Measurements from ENCODE around the gene CA6.
"Not testable (repeated sequence)": the region's sequence is repeated elsewhere in the genome, so short reads cannot be mapped to it uniquely, and the experiment has no call there.

Gene CA6

DNA sequence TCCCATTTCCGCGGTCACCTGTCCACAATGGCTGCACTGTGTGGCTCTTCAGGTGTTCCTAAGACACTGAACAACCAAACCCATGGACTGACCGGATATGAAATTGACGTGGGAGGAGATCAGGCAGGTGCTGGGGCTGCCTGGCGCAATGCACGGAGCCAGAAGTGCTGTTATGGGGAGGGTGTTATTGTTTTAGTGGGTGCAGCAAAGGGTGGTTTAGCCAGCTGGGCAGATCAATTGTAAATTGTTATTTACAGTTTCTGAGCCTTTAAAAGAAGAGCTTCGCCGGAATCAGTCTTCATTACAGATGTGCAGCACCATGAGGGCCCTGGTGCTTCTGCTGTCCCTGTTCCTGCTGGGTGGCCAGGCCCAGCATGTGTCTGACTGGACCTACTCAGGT lies at the start of gene CA6:
Gene CA6 (plus strand): TSS at position 301 of the 400 bp plus-strand sequence. CDS start 19 bp downstream, at position 320.
- DNase-seq: no peak

GRCh38 chr1:8896775-8897174 lies 48.9 kb upstream of the CA6 start:
- DNase-seq: not testable (repeated sequence)

- not testable (repeated sequence) for DNase-seq
Observed at GRCh38 chr1:8897505-8897904, 48.2 kb upstream of the CA6 start.

DNA sequence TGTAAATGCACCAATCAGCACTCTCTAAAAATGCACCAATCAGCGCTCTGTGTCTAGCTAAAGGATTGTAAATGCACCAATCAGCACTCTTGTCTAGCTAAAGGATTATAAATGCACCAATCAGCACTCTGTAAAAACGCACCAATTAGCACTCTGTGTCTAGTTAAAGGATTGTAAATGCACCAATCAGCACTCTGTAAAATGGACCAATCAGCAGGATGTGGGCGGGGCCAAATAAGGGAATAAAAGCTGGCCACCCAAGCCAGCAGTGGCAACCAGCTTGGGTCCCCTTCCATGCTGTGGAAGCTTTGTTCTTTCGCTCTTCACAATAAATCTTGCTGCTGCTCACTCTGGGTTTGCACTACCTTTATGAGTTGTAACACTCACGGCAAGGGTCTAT lies 47.2 kb upstream of the CA6 start:
- not testable (repeated sequence) for DNase-seq

DNA sequence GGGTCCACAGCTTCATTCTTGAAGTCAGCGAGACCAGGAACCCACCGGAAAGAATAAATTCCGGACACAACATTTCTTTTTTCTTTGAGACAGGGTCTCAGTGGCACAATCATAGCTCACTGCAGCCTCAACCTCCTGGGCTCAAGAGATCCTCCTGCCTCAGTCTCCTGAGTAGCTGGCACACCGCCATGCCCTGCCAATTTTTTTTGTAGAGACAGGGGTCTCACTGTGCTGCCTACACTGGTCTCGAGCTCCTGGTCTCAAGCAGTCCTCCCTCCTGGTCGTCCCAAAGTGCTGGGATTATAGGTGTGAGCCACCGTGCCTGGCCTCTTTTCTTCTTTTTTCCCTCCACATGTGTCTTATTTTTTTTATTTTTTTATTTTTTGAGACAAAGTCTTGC lies 46.6 kb upstream of the CA6 start:
- DNase-seq: no peak

- DNase-seq: not testable (repeated sequence)
Observed at GRCh38 chr1:8900684-8901083, 45.0 kb upstream of the CA6 start.

- DNase-seq: no peak
Observed at GRCh38 chr1:8902765-8903164, 42.9 kb upstream of the CA6 start.

DNA sequence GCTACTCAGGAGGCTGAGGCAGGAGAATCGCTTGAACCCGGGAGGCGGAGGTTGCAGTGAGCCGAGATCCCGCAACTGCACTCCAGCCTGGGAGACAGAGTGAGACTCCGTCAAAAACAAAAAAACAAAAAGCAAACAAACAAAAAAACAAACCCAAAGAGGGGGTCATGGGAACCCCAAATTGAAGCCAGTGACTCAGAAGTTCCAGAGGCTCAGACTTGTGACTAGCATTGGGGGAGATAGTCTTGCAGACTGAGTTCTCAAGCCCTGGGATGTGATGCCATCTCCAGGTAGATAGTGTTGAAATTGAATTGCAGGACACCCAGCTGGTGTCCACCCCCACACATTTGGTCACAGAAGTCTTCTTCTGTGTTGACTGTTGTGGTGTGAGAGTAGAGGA lies 42.3 kb upstream of the CA6 start:
- no peak for DNase-seq

DNA sequence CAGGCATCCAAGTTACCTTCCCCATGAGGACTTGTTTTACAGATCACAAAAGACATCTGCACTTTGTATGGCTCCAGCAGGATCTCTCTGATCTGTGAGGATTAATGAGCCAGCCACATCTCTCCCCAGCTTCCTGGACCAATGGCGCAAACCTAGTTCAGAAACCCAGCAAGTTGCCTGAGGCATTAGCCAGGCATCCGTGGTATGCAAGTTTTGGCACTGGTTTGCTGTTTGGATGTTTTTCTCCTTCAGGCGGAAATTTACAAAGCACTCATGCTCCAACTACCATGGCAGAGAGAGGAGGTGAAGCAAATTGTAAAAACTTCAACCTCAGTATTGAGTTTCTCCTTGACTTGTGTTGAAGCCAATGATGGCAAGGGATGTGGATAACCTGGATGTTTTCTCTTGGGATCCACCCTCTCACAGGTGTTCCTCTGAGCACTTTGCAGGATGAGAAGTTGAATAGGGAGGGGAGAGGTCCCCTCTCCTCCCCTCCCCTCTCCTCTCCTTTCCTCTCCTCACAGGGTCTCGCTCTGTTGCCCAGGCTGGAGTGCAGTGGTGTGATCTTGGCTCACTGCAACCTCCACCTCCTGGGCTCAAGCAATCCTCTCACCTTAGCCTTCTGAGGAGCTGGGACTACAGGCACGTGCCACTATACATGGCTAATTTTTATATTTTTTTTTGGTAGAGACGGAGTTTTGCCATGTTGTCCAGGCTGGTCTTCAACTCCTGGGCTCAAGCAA lies 41.6 kb upstream of the CA6 start:
- DNase-seq: no peak

GRCh38 chr1:8905582-8906191 lies 40.0 kb upstream of the CA6 start:
- no peak for DNase-seq

DNA sequence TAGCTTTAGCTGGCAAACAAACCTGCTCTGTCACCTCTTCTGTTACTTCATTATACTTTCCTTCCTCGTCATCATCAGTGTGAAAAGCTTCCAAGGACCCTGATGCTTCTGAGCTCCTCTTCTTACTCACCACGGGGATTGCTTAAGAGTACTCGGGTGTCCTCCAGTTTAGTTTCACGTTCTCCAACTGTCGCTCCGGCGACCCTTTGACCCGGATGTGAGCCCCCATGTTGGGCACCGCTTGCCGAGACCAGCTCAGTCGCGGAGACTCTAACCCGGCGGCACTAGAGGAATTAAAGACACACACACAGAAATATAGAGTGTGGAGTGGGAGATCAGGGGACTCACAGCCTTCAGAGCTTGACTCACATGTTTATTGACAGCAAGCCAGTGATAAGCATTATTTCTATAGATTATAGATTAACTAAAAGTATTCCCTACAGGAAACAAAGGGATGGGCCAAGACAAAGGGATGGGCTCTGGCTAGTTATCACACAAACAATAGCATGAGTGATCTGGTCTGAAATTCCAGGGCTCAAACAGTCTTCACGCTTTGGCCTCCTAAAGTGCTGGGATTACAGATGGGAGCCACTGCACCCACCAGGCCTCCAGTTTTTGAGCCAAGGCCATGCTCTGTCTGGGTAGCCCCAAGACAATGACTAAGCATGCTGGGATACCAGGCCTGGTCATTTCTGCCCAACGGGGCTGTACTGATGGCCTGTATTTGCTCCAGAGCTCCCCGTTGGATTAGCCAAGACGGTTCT lies 37.1 kb upstream of the CA6 start:
- DNase-seq: no peak

GRCh38 chr1:8910331-8910730 lies 35.3 kb upstream of the CA6 start:
- DNase-seq: no peak

GRCh38 chr1:8910914-8911313 lies 34.8 kb upstream of the CA6 start:
- DNase-seq: peak; percentile 37 to 66

- no peak for DNase-seq
Observed at GRCh38 chr1:8911416-8912309, 34.0 kb upstream of the CA6 start.

GRCh38 chr1:8913457-8913856 lies 32.2 kb upstream of the CA6 start:
- no peak for DNase-seq

DNA sequence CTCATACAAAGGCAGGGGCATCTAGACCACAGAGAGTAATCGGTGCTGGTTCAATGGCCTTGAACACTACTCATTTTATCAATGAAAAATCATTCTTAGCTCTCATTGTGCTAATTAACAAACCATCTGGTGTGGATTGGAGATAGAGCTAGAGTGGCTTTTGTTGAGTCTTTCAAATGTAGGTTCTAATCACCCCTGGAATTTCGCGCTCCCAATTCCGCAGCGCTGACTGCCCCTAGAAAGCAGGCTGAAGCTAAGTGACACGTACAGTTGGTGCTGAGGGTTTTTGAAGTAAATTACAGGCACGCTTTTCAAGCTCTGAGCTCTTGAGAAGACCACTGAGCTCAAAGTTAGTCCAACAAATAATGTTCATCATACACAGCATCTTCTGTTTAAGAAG lies 31.2 kb upstream of the CA6 start:
- no peak for DNase-seq

- no peak for DNase-seq
Observed at GRCh38 chr1:8915446-8915845, 30.2 kb upstream of the CA6 start.

GRCh38 chr1:8917536-8917935 lies 28.1 kb upstream of the CA6 start:
- not testable (repeated sequence) for DNase-seq

GRCh38 chr1:8922962-8923361 lies 22.7 kb upstream of the CA6 start:
- no peak for DNase-seq

- no peak for DNase-seq
Observed at GRCh38 chr1:8925406-8925805, 20.3 kb upstream of the CA6 start.

- no peak for DNase-seq
Observed at GRCh38 chr1:8925960-8926359, 19.7 kb upstream of the CA6 start.

GRCh38 chr1:8926707-8927694 lies 18.7 kb upstream of the CA6 start:
- DNase-seq: no peak
